ENCODE measurements around the gene CXCL16. TPM values are rescaled to one million over a fixed set of nuclear protein-coding genes. Genes with fewer than 3 reads are reported as not detected.

CXCL16 gene
- total RNA-seq, 1 donor from 2014 or later, result 4.8 TPM

DNA sequence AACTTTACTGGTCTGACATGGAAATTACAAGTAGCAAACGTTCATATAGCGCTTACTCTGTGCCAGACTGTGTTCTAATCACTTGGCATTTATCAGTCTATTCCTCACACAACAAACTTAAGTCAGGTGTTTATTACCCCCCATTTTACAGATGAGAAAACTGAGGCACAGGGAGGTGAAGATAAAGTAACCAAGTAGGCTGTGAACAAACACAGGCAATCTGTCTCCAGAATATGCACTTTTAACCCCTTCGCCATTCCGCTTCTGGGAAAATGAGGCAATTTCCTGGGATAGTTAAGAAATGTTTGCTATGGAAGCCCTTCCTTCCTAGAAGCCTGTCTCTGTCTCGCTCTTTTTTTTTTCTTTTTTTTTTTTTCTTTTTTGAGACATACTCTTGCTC is 12.2 kb upstream of the CXCL16 start:
- no peak for DNase-seq

DNA sequence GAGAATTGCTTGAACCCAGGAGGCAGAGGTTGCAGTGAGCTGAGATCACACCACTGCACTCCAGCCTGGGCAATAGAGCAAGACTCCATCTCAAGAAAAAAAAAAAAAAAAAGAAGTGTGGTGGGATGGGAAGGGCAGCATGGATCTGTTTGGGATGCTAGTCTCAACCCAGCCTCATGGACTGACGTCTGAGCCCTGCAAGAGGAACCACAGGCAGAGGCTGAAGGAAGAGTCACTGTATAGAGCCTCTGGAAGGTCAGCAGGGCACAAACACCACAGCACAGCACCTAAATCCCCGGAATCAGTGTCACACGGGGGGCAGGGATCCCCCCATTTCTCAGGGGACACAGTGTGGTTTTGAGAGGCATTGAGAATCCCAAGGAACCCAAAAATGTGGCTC is 10.9 kb upstream of the CXCL16 start:
- no peak for DNase-seq

DNA sequence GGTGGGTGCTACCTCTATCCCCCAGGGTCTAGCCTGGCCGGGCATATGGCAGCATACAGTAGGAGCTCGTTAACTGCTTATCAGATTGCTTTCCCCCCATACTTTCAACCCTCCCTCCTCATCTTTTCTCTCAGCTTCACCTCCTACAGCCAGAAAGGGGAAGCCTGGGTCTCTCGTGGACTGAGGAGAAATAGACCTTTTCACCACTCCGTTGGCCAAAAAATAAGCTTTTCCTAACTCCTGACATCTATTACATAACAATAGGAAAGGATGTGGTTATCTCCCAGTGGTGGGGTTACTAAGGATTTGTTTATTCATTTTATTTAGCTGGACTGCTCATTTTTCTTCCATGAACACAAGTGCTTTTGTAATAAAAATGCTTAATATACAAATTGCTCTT is 9.0 kb upstream of the CXCL16 start:
- DNase-seq, result no peak

DNA sequence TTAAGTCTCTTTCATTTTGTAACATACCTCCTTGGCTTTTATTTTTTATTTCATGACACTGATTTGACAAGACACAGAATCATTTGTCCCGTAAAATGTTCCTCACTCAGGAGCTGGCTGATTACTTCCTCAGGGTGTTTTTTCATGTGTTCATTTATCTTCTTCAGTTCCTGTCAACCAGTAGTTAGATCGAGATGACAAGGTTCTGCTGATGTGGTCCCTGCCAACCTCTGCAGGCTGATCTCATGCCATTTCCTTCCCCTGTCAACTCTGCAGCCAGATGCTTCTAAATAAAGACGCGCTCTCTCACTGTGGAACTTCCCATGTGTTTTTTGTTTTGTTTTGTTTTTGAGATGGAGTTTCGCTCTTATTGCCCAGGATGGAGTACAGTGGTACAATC is 8.1 kb upstream of the CXCL16 start:
- no peak for DNase-seq

DNA sequence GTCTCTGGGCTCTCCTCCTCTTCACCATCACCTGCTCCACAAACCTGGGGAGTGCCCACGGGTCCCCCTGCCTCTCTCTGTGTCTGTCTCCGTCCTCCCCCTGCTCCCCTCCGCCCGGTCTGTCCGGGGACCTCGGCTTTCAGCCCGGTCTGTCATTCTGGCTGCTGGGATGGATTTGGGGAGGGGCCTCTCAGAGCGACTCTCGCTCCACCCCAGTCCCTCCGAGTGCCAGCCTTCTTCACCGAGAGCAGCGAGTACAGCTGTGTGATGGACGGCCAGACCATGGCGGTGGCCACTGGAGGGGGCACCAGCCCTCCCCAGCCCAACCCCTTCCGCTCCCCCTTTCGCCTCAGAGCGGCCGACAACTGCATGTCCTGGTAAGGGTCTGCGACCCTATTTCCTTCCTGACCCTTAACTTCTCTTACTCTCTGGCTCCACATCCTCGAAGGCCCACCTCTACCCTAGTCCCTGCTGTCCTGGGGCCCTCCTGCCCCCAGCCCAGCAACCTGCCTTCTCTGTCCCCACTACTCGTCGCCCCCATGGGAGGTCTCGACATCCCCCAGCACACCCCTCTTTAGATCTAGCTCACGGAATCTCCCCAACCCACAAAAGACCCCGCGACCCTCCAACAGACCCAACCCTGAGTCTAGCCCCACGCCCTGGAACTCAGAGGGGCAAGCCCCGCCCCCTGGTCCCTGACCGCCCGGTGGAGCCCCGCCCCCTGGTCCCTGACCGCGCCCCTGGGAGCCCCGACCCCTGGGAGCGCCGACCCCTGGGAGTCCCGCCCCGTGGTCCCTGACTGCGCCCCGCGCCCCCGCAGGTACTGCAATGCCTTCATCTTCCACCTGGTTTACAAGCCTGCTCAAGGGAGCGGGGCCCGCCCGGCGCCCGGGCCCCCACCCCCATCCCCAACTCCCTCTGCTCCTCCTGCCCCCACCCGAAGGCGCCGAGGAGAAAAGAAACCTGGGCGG is 5.6 kb upstream of the CXCL16 start:
- no peak for DNase-seq

DNA sequence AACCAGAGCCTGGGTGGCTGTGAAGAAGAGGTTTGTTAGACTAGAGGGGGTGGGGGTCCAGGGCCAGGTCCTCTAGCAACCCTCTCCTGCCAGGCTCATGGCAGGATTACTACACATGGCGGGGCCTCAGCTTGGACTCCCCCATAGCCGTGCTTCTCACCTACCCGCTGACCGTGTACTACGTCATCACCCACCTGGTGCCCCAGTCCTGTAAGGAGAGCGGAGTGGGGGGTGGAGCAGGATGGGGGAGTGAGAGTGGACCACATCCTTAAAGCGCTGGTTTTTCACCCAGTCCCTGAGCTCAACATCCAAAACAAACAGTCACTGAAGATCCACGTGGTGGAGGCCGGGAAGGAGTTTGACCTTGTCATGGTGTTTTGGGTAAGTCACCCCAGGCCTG is 4.2 kb upstream of the CXCL16 start:
- no peak for DNase-seq

DNA sequence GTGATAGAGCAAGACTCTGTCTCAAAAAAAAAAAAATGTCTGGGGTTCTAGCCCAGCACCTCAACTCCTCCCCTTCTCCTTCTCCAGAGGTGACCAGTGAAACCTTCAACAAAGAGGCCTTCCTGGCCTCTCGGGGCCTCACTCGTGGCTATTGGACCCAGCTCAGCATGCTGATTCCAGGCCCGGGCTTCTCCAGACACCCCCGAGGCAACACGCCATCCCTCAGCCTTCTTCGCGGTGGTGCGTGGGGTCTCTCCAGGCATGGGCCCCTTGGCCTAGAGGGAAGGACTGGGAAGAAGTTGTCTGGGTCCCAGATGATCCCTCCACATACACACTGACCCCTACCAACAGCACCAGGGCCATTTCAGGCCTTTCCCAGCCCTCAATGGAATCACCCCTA is 3.5 kb upstream of the CXCL16 start:
- DNase-seq, result no peak

DNA sequence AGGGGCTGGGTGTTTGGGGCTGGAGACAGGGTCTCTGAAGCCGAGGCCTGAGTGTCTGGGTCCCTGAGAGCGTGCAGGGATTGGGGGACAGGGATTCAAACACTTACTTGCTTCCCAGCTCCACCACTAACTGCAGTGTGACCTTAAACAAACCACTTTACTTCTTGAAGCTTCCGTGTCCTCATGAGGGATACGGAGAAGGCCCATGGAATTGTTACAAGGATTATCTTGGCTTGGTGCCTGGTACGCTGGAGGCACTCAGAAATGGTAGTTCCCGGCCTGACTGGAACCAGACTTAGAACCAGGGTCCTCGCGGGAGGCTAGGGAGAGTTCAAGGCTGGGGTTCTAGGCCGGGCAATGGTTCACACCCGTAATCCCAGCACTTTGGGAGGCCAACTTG is 2.9 kb upstream of the CXCL16 start:
- DNase-seq, result no peak

DNA sequence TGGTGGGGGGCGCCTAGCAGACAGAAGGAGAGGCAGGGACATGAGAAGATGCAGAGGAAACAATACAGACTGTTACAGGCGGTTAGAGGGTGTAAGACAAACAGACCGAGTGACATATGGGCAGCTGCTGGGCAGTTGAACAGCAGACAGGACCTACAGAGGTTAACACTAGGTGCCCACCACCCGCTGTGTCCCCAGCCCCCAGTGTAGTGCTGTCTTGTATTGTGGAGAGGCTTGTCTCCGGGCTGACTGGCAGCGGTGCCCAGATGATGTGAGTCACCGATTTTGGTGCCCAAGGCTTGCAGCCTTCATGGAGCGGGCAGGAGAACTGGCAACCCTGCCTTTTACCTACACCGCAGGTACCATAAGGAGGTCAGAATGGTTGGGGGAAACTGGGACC is 2.4 kb upstream of the CXCL16 start:
- no peak for DNase-seq

DNA sequence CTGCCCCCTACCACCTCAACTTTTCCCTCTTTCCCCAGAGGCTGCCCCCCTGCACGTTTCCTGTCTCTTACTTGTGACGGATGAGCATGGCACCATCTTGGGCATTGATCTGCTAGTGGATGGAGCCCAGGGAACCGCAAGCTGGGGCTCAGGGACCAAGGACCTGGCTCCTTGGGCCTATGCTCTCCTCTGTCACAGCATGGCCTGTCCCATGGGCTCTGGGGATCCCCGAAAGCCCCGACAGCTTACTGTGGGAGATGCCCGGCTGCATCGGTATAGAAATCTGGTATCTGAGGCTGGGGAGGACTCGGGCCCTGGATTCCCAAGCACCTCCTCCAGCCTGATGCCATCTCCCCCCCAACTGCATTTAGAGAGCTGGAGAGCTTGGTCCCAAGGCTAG is 1.8 kb upstream of the CXCL16 start:
- DNase-seq, result no peak

DNA sequence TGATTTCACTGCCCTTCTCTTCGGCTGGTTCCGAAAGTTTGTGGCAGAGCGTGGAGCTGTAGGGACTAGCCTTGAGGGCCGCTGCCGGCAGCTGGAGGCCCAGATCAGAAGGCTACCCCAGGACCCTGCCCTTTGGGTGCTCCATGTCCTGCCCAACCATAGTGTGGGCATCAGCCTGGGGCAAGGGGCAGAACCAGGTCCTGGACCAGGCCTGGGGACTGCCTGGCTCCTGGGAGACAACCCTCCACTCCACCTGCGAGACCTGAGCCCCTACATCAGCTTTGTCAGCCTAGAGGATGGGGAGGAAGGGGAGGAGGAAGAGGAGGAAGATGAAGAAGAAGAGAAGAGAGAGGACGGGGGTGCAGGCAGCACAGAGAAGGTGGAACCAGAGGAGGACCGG is 856 bp upstream of the CXCL16 start:
- no peak for DNase-seq

DNA sequence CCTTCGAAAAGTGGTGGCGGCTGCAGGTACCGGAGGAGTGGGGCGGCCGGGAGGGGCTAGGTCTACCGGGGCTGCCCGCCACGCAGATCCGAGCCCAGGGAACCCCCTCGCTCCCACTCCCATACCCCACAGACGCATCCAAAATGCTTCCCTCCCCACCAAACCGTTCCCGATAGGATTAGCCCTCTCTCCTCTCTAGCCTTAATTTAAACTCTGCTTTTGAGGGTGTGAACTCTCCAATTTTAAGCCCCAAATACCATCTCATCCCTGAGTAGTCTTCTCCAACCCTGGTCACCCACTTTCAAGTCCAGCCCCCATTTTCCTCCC is 260 bp upstream of the CXCL16 start:
- no peak for DNase-seq

DNA sequence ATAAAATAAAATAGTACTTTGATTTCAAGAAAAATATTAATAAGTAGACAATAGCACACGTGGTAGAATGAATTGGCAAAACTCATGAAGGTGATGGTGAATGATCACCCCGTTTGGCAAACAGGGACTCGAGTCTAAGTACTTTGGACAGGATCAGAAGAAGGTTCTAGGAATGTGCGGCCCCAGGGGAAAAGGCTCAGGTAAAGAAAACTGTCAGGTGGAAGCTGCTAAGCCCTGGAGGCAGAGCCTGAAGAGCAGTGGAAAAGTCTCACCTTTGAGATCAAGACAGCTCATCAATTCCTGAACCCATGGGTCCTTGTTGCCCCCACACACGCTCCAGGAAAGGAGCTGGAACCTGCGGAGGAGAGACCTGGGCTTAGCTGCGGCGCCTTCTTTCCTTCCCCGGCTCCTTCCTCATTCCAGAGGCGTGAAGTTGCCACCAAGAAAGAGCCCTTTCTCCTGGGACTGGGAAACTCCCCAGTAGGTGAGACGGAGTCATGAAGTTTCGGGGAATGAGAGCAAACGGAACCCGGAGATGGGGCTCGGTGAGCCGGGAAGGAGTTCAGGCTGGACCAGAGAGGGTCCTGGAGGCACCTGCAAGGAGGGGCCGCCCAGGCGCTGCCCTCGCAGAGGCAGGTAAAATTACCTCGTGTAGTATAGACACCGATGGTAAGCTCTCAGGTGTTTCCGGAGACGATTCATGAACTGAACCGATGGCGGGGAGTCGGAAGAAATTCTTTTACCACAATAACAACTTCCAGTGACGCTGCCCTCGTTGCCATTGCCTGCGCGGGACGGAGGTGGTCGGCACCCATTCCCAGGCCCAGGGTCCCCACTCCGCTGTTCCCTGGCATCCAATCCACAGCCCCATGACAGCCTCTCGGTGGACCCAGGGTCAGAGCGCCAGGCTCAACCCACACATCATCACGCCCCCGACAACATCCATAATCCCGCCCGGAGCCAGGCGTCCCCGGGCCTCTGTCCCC is 1.3 kb downstream of the CXCL16 start:
- DNase-seq, result peak; percentile 17

DNA sequence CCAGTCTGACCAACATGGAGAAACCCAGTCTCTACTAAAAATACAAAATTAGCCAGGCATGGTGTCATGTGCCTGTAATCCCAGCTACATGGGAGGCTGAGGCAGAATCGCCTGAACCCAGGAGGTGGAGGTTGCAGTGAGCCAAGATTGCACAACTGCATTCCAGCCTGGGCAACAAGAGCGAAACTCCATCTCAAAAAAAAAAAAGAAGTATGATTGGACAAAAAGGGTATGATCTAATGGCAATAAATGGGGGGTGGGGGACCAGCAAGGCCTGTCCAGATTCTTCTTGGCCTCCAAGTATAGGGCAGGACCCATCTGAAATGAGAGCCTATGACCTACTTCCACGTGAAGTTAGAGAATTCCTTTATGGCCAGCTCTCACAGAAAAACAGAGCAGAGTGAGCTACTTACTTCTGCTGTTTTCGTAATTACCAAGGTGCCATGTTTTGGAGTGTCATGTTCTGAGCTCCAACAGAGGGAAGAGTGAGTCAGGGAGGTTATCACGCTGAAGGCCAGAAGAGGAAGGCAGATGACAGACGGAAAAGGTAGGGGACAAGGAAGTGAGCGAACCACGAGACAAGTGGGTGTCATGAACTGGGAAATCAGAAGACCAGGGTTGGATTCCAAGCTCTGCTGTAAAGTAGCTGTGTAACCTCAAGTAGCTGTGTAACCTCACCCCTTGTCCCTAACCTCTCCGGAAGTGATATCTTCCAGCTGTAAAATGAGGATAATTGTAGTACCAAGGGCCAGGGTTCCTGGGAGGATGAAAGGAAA is 3.7 kb downstream of the CXCL16 start:
- DNase-seq, result peak; percentile 9

DNA sequence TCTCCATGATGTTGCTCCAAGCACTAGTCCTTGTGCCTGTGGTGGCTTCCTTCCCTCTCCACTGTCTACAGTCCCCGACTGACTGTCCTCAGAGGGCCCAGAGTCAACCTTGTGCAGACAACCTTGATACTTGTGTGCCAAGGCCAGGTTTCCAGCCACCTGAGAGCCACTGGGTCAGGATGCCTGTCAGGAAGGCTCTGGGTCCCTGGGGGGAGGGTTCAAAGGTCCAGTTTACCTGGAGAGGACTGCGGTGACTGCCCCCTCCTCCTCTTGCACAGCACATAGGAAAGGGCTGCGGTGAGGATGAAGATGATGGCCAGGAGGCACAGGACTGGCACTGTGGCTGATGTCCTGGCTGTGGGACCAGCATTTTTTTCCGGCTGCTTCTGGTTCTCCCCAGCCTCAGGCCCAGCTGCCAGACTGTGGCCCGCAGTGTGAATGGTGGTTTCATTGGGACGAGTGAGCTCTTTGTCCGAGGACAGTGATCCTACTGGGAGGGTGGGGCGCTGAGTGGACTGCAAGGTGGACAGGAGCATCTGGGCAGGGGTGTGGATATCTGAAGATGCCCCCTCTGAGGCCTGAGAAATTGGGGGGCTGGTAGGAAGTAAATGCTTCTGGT is 4.8 kb downstream of the CXCL16 start:
- DNase-seq, result no peak

DNA sequence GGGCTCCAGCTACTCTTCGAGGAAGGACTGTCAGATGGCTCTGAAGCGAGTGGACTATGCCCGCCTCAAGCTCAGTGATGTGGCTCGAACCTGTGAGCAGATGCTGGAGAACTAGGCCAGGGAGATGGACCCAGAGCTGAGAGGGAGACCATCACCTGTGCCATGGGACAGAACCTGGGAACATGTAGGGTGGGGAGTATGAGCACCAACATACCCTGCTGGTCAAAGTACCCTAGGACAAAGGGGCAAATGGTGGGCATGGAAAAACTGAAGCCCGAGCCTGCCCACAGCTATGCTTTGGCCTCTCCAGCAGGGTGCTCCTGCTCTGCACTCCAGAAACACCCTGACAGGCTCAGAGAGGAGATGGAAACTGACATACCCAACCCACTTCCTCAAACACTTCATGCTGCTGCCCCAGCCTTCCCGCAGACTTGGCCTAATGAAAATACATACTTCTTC is 6.6 kb downstream of the CXCL16 start:
- DNase-seq, result no peak

DNA sequence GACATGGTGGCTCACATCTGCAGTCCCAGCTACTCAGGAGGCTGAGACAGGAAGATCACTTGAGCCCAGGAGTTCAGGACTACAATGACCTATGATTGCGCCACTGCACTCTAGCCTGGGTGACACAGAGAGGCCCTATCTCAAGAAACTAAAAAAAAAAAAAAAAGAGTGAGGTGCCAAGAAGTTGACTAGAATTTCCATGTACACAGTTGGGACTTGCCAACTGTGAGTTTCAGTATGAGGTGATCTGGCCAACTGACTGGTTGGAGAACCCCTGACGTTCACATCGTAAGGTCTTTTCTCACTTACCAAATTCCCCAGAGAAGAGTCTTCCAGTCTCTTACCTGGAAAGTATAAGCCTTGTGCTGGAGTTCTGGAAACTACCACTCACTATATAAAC is 11.6 kb downstream of the CXCL16 start:
- no peak for DNase-seq

DNA sequence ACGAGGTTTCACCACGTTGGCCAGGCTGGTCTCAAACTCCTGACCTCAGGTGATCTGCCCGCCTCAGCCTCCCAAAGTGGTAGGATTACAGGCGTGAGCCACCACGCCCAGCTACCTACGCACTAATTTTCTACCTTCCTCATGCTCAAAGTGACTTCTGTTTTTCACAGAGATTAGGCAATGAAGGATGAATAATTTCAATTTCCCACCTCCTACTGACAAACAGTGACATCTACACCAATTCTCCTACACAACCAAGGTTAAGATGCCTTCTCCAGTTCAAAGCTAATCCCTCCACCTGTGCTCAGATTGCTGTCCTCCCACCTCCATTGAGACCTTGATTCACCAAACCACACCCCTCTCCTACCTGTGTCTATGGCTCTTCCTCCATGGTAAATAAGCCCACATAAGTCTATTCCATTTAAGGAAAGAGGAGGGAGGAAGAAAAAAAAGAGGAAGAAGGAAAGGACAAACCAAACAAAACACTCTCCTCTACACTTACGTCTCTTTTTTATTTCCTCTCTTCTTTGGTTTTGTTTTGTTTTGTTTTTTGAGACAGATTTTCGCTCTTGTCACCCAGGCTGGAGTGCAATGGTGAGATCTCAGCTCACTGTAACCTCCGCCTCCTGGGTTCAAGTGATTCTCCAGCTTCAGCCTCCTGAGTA is 13.9 kb downstream of the CXCL16 start:
- no peak for DNase-seq

DNA sequence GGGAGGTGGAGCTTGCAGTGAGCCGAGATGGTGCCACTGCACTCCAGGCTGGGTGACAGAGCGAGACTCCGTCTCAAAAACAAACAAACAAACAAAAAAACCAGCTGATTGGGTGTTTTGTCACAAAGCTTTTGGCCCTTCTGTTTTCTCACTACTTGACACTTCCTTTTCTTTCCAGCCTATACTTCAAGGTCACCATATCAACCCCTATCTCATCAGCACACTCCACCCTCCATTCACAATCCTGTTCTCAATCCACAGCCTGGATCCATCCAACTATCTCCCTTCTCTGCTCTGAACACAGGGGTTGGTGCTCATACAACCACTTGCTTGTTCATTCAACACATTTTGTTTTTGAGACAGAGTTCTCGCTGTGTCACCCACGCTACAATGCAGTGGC is 15.1 kb downstream of the CXCL16 start:
- DNase-seq, result no peak

DNA sequence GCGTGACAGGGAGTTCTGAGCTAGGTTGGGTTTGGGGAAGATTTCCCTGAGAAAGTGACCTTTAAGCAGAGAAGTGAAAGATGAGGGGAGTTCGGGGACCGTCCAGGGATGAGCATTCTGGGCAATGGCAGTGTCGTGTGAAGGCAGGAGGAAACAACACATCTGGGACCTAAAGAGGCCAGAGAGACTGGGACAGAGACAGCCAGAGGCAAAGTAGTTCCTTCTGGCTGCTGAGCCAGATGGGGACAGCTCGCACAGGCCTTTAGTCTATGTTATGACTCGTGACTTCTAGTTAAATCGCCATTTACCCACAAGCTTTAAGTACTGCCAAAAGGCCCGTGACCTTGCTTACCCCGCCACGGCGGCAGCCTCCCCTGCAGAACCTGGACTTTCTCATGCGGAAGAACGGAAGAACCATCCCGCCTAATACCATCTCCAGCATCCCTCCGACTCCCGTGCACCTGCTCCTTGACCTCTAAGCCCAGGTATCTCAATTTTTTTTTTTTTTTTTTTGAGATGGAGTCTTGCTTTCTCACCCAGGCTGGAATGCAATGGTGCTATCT is 17.0 kb downstream of the CXCL16 start:
- DNase-seq, result no peak
